WI38 (cell line): ENCODE results near the gene PCDHB13.

Experiments
- H3K4me3 ChIP-seq: 2 replicates; pipeline ENCODE4 v1.5.1; 2011; ENCODE audit warnings: low read depth, mild to moderate bottlenecking, control low read depth, low read length
- CTCF ChIP-seq: IDR thresholded peaks from 2 replicates; pipeline ENCODE4 v1.5.1; 2012; ENCODE audit warnings: low read depth, mild to moderate bottlenecking, control low read depth, low read length

The PCDHB13 gene

GRCh38 chr5:141260458-141261237, 46.9 kb downstream of the PCDHB13 start:
- TF ChIP-seq CTCF = no peak
- no peak overlapping the region for H3K4me3 ChIP-seq

GRCh38 chr5:141261238-141261546, 47.5 kb downstream of the PCDHB13 start:
- no peak overlapping the region for H3K4me3 ChIP-seq
- TF ChIP-seq CTCF = no peak
